GM12874 (cell line): Measurements from ENCODE around the gene RBL1.

Experiments
- TF ChIP-seq, protein P1 (sequence below): IDR thresholded peaks from 2 replicates; pipeline ENCODE4 v1.5.1; 2011; ENCODE audit warnings: low read depth, mild to moderate bottlenecking, control low read depth, low read length, moderate library complexity; ENCODE audit not compliant: insufficient read depth

Gene RBL1

DNA sequence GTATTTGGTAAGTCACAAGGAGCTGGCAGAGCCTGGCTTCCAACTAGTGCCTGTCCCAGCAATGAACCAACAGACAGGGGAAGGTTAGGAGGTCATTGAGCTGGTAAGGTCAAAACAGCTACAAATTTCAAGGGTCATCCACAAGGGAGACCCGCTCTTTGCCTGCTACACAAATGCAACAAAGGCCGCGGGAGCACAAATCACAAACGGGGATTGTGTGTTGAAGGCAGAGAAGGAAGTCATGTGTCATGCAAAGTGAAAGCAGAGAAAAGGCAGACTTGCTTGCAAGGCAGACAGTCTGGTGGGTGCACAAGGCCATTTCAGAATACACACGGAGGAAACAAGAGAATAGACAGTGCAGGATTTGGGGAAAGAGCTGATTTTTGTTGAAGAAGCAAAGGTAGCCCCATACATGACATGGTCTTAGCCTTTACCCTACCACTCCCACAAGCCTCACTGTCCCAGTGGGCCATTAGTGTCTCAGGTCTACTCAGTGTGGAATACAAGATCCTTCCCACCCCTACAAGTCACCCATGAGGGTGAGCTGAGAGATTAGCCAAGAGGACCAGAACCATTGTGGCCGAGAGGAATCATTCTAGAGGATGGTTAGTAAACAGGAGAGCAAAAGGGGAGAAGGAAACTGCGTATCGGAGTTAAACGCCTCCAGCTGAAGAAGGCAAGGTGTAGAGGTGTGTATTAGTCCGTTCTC is 126.2 kb downstream of the RBL1 start:
- TF ChIP-seq, protein P1, sequence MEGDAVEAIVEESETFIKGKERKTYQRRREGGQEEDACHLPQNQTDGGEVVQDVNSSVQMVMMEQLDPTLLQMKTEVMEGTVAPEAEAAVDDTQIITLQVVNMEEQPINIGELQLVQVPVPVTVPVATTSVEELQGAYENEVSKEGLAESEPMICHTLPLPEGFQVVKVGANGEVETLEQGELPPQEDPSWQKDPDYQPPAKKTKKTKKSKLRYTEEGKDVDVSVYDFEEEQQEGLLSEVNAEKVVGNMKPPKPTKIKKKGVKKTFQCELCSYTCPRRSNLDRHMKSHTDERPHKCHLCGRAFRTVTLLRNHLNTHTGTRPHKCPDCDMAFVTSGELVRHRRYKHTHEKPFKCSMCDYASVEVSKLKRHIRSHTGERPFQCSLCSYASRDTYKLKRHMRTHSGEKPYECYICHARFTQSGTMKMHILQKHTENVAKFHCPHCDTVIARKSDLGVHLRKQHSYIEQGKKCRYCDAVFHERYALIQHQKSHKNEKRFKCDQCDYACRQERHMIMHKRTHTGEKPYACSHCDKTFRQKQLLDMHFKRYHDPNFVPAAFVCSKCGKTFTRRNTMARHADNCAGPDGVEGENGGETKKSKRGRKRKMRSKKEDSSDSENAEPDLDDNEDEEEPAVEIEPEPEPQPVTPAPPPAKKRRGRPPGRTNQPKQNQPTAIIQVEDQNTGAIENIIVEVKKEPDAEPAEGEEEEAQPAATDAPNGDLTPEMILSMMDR = no peak

DNA sequence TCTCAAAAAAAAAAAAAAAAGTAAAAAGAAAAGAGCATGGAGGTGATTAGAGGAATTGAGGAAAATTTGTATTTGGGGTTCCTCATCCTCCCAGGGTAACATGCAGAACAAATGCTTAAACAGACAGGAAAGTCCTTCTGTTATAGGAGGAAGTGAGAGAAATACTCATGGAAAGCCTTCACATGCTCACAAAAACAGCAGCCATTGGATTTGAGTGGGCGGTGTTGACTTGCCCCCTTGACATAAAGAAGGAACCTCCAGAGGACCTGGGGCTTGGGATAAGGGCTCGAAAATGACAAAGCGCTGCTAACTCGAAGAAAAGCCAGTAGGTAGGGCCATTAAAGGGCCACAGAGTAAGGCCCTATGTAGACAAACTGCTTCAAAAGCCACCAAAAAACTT is 126.7 kb downstream of the RBL1 start:
- TF ChIP-seq, protein P1 = no peak

DNA sequence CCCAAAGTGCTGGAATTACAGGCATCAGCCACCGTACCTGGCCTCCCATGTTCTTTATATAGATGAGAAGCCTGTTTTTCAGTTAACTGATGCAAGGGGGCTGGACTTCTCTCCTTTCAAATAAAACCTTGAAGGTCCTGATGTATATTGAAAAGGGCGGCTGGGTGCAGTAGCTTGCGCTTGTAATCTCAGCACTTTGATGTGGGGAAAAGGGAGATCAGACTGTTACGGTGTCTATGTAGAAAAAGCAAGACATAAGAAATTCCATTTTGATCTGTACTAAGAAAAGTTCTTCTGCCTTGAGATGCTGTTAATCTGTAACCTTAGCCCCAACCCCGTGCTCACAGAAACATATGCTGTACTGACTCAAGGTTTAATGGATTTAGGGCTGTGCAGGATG is 128.2 kb downstream of the RBL1 start:
- TF ChIP-seq, protein P1 = no peak

DNA sequence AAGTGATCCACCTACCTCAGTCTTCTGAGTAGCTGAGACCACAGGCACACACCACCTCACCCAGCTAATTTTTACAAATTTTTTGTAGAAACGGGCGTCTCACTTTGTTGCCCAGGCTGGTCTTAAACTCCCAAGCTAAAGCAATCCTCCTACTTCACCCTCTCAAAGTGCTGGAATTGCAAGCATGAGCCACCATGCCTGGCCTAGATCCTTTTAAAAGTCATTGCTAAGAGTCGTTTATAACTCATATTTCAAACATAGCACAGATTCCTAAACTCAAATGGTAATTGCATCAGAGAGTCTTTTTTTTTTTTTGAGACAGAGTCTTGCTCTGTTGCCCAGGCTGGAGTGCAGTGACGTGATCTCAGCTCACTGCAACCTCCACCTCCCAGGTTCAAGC is 136.6 kb downstream of the RBL1 start:
- TF ChIP-seq, protein P1 = no peak

DNA sequence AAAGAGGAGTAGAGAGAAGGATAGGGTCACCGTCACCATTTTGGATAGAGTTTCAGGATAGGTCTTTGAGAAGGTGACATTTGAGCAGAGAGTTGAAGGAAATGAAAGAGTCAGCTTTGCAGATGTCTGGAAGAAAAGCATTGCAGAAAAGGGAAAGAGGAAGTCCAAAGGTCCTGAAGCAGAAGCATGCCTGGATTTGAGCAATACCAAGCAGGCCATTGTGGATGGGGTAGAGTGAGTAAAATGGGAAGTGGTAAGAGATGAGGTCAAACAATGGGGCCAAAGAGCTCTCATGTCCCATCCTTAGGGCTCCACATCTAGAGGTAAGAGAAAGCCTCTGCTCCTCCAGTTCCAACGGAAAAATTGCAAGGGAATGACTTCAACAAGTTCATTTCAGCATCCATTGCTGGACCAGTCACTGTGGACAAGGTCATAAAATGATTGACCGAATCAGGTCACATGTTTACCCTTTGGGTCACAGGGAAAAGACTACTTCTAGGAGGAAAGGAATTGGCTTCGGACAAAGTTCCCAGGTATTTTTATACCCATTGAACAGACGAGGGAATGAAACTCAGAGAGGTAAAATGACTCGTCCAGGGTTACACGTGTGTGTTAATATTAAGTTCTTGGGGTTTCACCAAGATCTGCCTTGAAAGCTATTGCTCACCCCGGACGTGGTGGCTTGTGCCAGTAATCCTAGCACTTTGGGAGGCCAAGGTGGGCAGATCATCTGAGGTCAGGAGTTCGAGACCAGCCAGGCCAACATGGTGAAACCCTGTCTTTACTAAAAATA is 137.7 kb downstream of the RBL1 start:
- TF ChIP-seq, protein P1 = no peak

DNA sequence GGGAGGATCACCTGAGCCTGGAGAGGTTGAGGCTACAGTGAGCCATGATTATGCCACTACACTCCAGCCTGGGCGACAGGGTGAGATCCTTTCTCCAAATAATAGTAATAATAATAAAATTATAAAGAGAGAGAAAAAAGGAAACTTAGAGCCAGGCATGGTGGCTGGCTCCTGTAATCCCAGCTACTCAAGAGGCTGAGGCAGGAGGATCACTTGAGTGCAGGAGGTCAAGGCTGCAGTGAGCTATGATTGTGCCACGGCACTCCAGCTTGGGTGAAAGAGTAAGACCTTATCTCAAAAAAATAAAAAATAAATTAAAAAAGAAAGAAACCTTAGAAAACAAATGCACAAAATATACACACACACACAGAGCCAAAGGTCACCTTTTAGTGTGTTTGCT is 139.1 kb downstream of the RBL1 start:
- TF ChIP-seq, protein P1 = no peak

DNA sequence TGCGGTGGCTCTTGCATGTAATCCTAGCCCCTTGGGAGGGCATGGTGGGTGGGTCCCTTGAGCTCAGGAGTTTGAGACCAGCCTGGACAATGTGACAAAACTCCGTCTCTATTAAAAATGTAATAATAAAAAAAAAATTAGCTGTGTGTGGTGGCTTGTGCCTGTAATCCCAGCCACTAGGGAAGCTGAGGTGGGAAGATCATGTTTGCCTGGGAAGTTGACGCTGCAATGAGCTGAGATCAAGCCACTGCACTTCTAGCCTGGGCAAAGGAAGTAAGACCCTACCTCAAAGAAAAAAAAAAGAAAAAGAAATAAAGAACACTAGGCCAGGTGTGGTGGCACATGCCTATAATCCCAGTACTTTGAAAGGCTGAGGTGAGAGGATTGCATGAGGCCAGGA is 139.8 kb downstream of the RBL1 start:
- TF ChIP-seq, protein P1 = no peak
